Chondrocyte (in vitro differentiated cells): ENCODE measurements around the gene PAQR8. TPM values are rescaled to one million over a fixed set of nuclear protein-coding genes. Genes with fewer than 3 reads are reported as not detected.

ENCODE experiments used
- DNase-seq: peaks from one replicate; pipeline ENCODE4 v3.0.0; 2021; ENCODE audit warnings: mixed read lengths, low spot score
- H3K27ac Mint-ChIP-seq: one replicate; pipeline ENCODE4 v1.8.0; 2021; ENCODE audit warnings: mild to moderate bottlenecking, moderate library complexity, mixed read lengths; ENCODE audit not compliant: unreplicated experiment
- H3K27me3 Mint-ChIP-seq: 2 replicates; pipeline ENCODE4 v1.8.0; 2021; ENCODE audit warnings: low read depth, mixed read lengths
- H3K36me3 Mint-ChIP-seq: 2 replicates; pipeline ENCODE4 v1.8.0; 2021; ENCODE audit warnings: low read depth, mixed read lengths
- H3K4me1 Mint-ChIP-seq: 2 replicates; pipeline ENCODE4 v1.8.0; 2021; ENCODE audit warnings: low read depth, mild to moderate bottlenecking, mixed read lengths
- H3K4me3 Mint-ChIP-seq: one replicate; pipeline ENCODE4 v1.8.0; 2021; ENCODE audit warnings: mild to moderate bottlenecking, moderate library complexity, mixed read lengths; ENCODE audit not compliant: unreplicated experiment
- H3K9me3 Mint-ChIP-seq: 2 replicates; pipeline ENCODE4 v1.8.0; 2021; ENCODE audit warnings: low read depth, mixed read lengths
- total RNA-seq: library from RNA; stranded (reverse); gene quantifications from 3 replicates; pipeline ENCODE4 v1.2.1, GENCODE V29; 2021
- TF ChIP-seq, protein P1 (sequence below): fragments of 200-600 bp; sonication (generic); IDR thresholded peaks from 2 replicates; pipeline ENCODE4 v1.5.0; 2021; ENCODE audit warnings: antibody characterized with exemption, mild to moderate bottlenecking, moderate library complexity

Gene PAQR8
- total RNA-seq, 1 donor from 2014 or later, result 3.6 TPM

DNA sequence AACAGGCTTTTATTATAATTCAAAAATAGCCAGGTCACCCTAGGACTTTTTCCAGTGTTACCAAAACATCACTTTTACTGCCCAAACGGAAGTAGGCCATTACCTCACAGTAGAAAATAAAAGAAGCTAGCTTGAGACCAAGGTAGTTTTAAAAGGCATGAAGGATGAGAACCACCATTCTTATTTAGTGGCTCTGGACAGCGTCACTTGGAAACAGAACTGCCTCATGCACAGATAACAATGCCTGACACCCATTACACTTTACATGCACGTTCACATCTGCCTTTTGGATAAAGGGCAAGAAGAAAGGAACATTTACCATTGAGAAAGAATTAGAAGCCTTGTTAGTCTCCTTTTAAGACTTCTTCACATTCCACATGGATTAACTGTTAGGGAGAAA is 1.9 kb upstream of the PAQR8 start:
- TF ChIP-seq, protein P1, sequence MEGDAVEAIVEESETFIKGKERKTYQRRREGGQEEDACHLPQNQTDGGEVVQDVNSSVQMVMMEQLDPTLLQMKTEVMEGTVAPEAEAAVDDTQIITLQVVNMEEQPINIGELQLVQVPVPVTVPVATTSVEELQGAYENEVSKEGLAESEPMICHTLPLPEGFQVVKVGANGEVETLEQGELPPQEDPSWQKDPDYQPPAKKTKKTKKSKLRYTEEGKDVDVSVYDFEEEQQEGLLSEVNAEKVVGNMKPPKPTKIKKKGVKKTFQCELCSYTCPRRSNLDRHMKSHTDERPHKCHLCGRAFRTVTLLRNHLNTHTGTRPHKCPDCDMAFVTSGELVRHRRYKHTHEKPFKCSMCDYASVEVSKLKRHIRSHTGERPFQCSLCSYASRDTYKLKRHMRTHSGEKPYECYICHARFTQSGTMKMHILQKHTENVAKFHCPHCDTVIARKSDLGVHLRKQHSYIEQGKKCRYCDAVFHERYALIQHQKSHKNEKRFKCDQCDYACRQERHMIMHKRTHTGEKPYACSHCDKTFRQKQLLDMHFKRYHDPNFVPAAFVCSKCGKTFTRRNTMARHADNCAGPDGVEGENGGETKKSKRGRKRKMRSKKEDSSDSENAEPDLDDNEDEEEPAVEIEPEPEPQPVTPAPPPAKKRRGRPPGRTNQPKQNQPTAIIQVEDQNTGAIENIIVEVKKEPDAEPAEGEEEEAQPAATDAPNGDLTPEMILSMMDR, result no peak
- Mint-ChIP-seq H3K27ac (no peak overlapping the region), H3K4me1 (peaks cover 21% of the 10 kb centered on the region), H3K36me3 (no peaks in the 10 kb centered on the region), H3K9me3 (no peaks in the 10 kb centered on the region), H3K4me3 (no peak overlapping the region), H3K27me3 (no peaks in the 10 kb centered on the region)
- no peak for DNase-seq

DNA sequence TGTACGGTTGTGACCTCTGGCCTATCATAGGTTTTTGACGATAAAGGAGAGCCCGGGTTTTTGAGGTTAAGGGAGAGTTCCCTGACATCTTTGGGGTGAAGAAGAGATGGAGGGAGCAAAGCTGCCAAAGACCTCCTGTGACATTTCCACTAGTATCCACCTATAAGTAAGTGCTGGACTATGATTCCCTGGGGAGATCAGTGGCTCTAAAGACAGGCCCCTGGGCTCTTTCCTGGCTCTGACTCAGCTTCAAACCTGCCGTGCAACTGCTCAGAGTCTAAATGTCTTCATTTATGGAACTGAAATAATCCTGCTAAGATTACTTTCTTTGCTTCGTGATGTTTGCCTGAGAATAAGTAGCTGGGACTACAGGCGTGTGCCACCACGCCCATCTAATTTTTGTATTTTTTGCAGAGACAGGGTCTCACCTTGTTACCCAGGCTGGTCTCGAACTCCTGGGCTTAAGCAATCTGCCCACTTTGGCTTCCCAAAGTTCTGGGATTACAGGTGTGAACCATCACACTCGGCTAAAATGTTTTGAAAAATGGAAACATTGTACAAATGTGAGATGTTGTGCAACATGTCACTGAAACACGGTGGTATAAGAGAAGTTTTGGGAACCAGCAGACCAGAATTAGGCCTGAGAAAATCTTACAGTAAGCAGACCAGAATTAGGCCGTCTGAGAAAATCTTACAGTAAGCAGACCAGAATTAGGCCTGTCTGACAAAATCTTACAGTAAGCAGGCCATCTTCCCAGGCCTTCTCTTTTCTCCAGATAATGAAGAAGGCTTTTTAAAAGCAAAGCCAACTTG is 1.1 kb upstream of the PAQR8 start:
- H3K9me3 Mint-ChIP-seq, result no peaks in the 10 kb centered on the region
- no peak overlapping the region for H3K27ac Mint-ChIP-seq
- peaks cover 28% of the 10 kb centered on the region for H3K4me1 Mint-ChIP-seq
- no peaks in the 10 kb centered on the region for H3K36me3 Mint-ChIP-seq
- H3K27me3 Mint-ChIP-seq, result no peaks in the 10 kb centered on the region
- DNase-seq, result no peak
- peak overlapping the region; percentile 70 for H3K4me3 Mint-ChIP-seq
- TF ChIP-seq, protein P1, result no peak

DNA sequence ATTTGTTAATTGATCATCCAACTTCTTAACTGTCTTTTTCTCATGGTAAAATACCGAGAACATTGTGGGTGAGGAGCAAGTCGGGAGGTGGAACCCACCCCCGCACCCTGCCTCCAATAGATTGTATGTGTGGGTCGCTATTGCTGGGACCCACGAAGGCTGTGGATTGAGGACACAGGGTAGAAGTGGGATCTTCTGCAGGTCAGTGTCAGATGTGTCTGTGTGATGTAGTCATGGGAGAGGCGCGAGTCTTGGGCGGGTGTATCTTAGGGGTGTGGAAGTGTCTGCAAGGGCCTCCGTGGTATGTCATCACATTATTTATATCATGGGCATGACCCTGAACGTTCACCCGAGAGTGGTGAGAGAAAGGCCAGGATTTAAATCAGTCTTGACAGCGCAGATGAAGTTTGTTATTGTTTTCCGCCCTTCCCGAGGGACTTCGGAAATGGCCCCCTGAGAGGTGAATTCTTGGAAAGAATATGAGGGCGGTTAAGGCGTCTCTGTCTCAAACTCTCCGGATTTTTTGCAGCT is 472 bp upstream of the PAQR8 start:
- Mint-ChIP-seq H3K27ac (peak overlapping the region; percentile 9), H3K36me3 (no peaks in the 10 kb centered on the region), H3K4me1 (peaks cover 35% of the 10 kb centered on the region), H3K9me3 (no peaks in the 10 kb centered on the region), H3K27me3 (no peaks in the 10 kb centered on the region), H3K4me3 (peak overlapping the region; percentile 70)
- no peak for DNase-seq
- TF ChIP-seq, protein P1, result no peak

GRCh38 chr6:52362443-52363227 is 684 bp downstream of the PAQR8 start:
- DNase-seq, result peak; percentile 88
- no peaks in the 10 kb centered on the region for H3K27me3 Mint-ChIP-seq
- TF ChIP-seq, protein P1, result no peak
- no peaks in the 10 kb centered on the region for H3K9me3 Mint-ChIP-seq
- H3K4me1 Mint-ChIP-seq, result peaks cover 35% of the 10 kb centered on the region
- H3K27ac Mint-ChIP-seq, result peak overlapping the region; percentile 65
- no peaks in the 10 kb centered on the region for H3K36me3 Mint-ChIP-seq
- peak overlapping the region; percentile 90 for H3K4me3 Mint-ChIP-seq

DNA sequence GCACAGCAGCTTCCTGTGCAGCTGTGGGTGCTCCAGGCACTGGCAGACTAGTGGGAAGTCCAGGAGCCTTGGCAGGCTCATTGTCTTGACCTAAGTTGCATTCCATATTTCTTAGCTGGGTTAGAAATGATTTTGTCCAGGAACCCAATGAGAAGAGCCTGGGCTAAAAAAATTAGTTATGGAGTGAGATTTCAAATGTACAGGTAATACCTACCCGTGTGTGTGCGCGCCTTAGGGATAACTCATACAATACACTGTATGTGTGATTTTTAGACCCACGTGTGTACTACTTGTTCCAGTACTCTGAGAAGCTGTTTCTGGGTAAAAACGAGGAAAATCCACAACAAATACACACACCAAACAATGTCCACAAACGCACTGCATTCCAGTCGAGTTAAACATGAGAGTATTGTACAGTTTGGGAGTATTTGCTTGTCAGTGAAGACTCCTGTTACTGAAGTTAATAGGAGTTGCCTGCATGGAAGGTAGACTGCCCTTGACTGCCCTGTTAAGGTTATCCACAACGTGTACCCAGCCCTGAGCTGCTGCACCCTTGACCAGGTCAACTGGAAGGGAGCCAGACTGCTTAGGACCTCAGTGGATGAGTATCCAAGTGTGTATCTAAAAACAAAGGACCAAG is 1.4 kb downstream of the PAQR8 start:
- no peaks in the 10 kb centered on the region for H3K27me3 Mint-ChIP-seq

More for the DNA sequence above, 1.4 kb downstream of the PAQR8 start:
- Mint-ChIP-seq H3K4me3 (peak overlapping the region; percentile 90), H3K36me3 (no peaks in the 10 kb centered on the region), H3K4me1 (peaks cover 35% of the 10 kb centered on the region), H3K27ac (no peak overlapping the region), H3K9me3 (no peaks in the 10 kb centered on the region)
- TF ChIP-seq, protein P1, result no peak
- no peak for DNase-seq
